Muscle of leg (tissue), 11 donors: Measurements from ENCODE around the gene SOD2. TPM values are rescaled to one million over a fixed set of nuclear protein-coding genes. Genes with fewer than 3 reads are reported as not detected.
"Not testable (repeated sequence)": the region's sequence is repeated elsewhere in the genome, so short reads cannot be mapped to it uniquely, and the experiment has no call there.

Experiments used
- DNase-seq: peaks from one replicate; pipeline ENCODE4 v3.0.0; 2013
- H3K27ac ChIP-seq: one replicate; pipeline ENCODE4 v1.5.1; 2013; ENCODE audit warnings: mild to moderate bottlenecking, low read length, control low read depth
- H3K27me3 ChIP-seq: one replicate; pipeline ENCODE4 v1.6.1; 2013; ENCODE audit warnings: low read length; ENCODE audit not compliant: control insufficient read depth, insufficient read depth
- H3K36me3 ChIP-seq: one replicate; pipeline ENCODE4 v1.6.1; 2013; ENCODE audit warnings: low read length; ENCODE audit not compliant: control insufficient read depth, insufficient read depth
- H3K4me1 ChIP-seq: one replicate; pipeline ENCODE4 v1.6.1; 2013; ENCODE audit warnings: low read length; ENCODE audit not compliant: control insufficient read depth, insufficient read depth
- H3K4me3 ChIP-seq: one replicate; pipeline ENCODE4 v1.5.1; 2013; ENCODE audit warnings: low read length, control low read depth
- H3K9me3 ChIP-seq: replicated peaks from 2 replicates; pipeline ENCODE4 v1.6.1; 2013; ENCODE audit warnings: low read depth, low read length; ENCODE audit not compliant: control insufficient read depth
- WGBS: methylation state at CpG from one replicate; pipeline ENCODE4 v1.1.5; 2013; ENCODE audit warnings: missing lambda C conversion rate; ENCODE audit not compliant: insufficient coverage; 5-methylcytosine and 5-hydroxymethylcytosine counted together
- polyA plus RNA-seq, 8 donors: library from polyadenylated mRNA; unstranded; fragments of 120-200 nt; gene quantifications; one replicate each; pipeline versions ENCODE4 v1.2.1 to v1.2.3, GENCODE V29; 2013; ENCODE audit warnings: inconsistent platforms in 1 of 8, low replicate concordance in 1 of 8; ENCODE audit not compliant: insufficient read length in 8 of 8, insufficient read depth in 1 of 8
- total RNA-seq: library from RNA; stranded (reverse); fragments of 120-200 nt; gene quantifications from one replicate; pipeline ENCODE4 v1.2.4, GENCODE V29; 2013

Gene SOD2
- total and polyA plus RNA-seq, 9 donors, result 69.9 to 113 (median 89.3) TPM

DNA sequence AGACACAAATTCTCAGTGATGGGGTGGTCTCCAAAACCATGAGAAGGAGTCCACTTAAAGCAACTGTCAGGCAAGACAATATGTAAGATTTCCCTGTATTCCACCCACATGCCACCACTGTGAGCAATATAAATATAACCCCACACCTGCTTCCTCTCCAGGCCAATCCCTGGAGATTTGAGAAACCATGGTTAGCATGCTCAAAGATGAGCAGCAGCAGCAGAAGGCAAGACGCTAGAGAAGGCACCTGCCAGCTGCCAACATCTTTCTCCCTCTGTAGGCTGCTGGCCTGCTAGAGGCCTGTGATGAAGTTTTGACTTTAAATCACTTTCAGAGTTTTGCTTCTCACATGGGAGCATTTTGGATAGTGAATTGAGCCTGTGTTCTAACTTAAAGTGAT is 7.9 kb upstream of the SOD2 start:
- no peaks in the 10 kb centered on the region for H3K36me3 ChIP-seq
- no peak overlapping the region for H3K4me3 ChIP-seq
- H3K4me1 ChIP-seq, result peaks cover 5% of the 10 kb centered on the region
- H3K27me3 ChIP-seq, result no peaks in the 10 kb centered on the region
- peak overlapping the region; percentile 9 for H3K27ac ChIP-seq
- DNase-seq, result peak; percentile 26
- WGBS, result no CpG with 5 or more reads among the region's 1 CpG
- H3K9me3 ChIP-seq, result no peaks in the 10 kb centered on the region

DNA sequence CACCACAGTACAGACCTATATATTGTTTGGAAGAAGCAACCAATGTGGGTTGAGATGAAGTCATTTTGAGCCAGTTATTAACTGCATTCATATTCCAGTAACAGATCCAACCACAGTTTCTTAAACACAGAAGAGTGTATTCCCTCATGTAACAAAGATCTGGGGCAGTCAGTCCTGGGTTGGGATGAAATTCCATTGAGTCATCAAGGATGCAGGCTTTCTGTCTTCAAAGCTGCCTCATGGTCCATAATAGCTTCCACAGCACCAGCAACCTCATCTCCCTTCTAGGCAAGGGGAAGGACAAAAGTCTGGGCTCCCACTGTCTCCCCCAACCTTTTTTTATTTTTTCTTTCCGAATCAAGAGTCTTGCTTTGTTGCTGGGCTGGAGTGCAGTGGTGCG is 2.9 kb upstream of the SOD2 start:
- Histone ChIP-seq H3K9me3 (no peaks in the 10 kb centered on the region), H3K36me3 (peaks cover 3% of the 10 kb centered on the region), H3K4me3 (no peak overlapping the region), H3K4me1 (peaks cover 23% of the 10 kb centered on the region), H3K27ac (no peak overlapping the region), H3K27me3 (no peaks in the 10 kb centered on the region)
- no peak for DNase-seq
- no CpG with 5 or more reads among the region's 2 CpGs for WGBS

DNA sequence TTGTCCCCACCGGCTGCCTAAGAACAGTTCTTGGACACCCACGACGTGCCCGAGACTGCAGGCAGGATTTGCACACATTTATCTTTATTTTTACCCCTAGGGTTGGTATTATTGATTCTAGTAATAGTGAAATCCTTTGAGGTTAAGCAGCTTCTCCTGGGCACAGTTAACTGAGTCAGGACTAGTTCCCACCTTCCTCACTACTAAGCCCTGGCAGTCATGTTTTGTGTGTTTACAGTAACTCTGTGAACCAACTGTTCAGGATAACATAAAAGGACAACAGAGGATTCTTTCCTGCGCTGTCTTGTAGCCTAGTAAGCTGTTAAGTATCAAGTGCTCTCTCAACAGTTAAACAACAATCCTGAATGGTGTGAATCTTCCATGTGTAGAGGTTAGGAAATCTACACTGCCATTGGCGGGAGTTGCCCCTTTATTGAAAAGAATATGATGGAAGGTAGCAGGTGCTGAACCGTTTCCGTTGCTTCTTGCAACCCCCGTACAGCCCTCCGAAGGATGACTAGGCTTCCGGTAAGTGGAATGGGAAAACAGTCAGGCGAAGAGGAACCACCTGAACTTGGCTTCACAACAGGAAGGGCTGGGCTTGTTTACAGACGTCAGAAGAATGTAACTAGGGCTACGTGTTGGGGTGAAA is 979 bp upstream of the SOD2 start:
- Histone ChIP-seq H3K4me1 (peaks cover 21% of the 10 kb centered on the region), H3K36me3 (peaks cover 9% of the 10 kb centered on the region)
- WGBS, result 20% methylated on average over 1 of the region's 14 CpGs

DNA sequence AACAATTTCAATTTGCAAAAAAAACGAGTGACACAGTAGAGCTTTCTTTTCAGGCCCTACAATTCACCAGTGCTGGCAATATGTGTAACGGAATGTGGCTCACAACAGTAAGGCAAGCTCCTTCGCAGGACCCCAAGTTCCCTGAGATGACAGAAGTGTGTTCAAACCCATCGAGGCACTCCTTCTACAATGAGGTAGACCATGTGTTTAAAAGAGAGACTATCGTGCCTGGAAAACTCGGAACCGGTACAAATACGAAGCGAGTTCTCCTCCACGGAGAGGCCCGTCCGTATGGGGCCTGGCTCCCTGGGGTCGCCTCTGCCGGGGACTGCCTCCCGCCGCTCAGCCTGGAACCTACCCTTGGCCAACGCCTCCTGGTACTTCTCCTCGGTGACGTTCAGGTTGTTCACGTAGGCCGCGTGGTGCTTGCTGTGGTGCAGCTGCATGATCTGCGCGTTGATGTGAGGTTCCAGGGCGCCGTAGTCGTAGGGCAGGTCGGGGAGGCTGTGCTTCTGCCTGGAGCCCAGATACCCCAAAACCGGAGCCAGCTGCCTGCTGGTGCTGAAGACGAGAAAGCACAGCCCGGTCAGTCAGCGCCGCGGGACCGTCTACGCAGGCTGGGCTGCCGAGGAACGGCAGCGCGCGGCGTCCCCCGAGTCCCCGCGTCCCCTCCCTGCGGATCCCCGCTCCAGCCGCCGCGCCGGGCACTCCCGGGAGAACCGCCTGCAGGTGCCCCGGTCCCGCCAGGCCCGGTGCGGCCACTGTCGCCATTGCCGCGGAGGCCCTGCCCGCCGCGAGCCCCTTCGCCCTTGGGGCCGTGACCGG is 526 bp downstream of the SOD2 start:
- whole genome bisulfite sequencing, result 1% methylated on average over 61 of the region's 66 CpGs
- no peaks in the 10 kb centered on the region for H3K27me3 ChIP-seq
- H3K4me1 ChIP-seq, result peaks cover 21% of the 10 kb centered on the region
- H3K9me3 ChIP-seq, result no peaks in the 10 kb centered on the region
- peak overlapping the region; percentile 93 for H3K27ac ChIP-seq
- peaks cover 20% of the 10 kb centered on the region for H3K36me3 ChIP-seq
- peak overlapping the region; percentile 65 for H3K4me3 ChIP-seq
- DNase-seq, result peak; percentile 53

More for the DNA sequence above, 979 bp upstream of the SOD2 start:
- Histone ChIP-seq H3K4me3 (peak overlapping the region; percentile 65), H3K27me3 (no peaks in the 10 kb centered on the region), H3K27ac (peak overlapping the region; percentile 93), H3K9me3 (no peaks in the 10 kb centered on the region)
- DNase-seq, result peak; percentile 74

DNA sequence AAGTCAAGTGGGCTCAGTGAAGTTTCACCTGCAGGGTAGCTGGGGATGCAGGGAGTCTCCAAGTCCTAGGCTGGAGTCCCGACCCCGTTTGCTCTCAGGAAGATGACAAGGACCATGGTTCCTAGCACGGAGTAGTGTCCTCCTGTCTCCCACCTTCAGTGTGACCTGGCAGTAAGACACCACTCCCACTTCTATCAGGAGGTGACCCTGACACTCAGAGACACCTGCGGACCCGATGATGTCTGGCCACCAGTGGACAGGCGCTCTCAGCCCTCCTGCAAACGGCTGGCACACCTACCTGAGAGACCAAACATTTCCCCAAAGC is 1.1 kb downstream of the SOD2 start:
- Histone ChIP-seq H3K4me1 (peaks cover 21% of the 10 kb centered on the region), H3K27ac (peak overlapping the region; percentile 93), H3K4me3 (peak overlapping the region; percentile 65), H3K27me3 (no peaks in the 10 kb centered on the region), H3K9me3 (no peaks in the 10 kb centered on the region), H3K36me3 (peaks cover 26% of the 10 kb centered on the region)
- no peak for DNase-seq
- WGBS, result 44% methylated on average over 7 of the region's 7 CpGs

DNA sequence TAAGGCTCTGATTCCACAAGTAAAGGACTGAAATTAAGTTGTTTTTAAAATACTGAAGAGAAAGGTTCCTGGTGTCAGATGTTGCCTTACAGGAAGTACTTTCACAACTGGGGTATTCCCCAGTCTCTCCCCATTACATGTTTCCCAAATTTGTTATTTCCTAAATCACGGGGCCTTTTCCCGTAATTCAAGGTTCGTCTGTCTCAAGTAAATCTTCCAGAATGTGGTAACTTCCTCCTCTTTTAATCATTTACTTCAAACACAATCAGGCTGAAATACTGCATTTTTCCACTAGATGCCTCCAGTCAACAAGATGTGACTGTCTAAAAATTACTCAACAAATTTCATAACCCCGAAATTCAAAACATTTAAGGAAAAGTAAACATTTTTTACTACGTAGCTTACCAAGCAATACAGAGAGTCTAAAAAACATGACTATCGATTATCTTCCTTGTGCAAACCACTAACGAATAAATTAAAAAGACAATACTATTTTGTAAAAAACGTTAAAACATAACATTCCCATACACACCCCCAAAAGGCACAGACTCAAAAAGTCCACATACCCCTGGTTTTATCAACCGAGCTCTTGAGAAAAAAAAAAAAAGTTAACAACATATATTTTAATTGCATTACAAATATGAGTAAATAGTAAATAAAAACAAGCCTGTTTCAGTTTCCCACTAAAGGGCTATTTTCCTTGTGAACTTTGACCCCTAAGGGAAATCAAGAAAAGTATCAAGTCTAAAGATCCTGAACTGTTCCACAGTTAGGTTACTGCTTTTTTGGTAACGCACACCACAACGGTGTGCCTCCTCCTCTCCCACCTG is 1.7 kb downstream of the SOD2 start:
- peak overlapping the region; percentile 0 for H3K27ac ChIP-seq
- H3K36me3 ChIP-seq, result peaks cover 30% of the 10 kb centered on the region
- no peaks in the 10 kb centered on the region for H3K9me3 ChIP-seq
- H3K4me1 ChIP-seq, result peaks cover 21% of the 10 kb centered on the region
- H3K27me3 ChIP-seq, result no peaks in the 10 kb centered on the region
- peak overlapping the region; percentile 65 for H3K4me3 ChIP-seq
- WGBS, result 29% methylated on average over 6 of the region's 11 CpGs
- DNase-seq, result peak; percentile 87

DNA sequence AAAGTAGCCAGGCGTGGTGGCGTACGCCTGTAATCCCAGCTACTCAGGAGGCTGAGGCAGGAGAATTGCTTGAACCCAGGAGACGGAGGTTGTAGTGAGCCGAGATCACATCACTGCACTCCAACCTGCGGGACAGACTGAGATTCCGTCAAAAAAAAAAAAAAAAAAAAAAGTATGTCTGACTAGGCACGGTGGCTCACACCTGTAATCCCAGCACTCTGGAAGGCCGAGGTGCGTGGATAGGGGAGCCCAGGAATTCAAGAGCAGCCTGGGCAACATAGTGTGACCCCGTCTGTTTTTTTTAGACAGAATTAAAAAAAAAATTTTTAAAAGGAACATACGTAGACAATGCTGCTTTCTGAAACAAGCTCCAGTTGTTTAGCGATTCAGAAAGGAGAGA is 2.9 kb downstream of the SOD2 start:
- not testable (repeated sequence) for DNase-seq, H3K9me3 ChIP-seq, H3K27ac ChIP-seq, H3K27me3 ChIP-seq, H3K4me3 ChIP-seq
- Histone ChIP-seq H3K4me1 (peaks cover 21% of the 10 kb centered on the region), H3K36me3 (peaks cover 38% of the 10 kb centered on the region)
- WGBS, result 95% methylated on average over 4 of the region's 13 CpGs

DNA sequence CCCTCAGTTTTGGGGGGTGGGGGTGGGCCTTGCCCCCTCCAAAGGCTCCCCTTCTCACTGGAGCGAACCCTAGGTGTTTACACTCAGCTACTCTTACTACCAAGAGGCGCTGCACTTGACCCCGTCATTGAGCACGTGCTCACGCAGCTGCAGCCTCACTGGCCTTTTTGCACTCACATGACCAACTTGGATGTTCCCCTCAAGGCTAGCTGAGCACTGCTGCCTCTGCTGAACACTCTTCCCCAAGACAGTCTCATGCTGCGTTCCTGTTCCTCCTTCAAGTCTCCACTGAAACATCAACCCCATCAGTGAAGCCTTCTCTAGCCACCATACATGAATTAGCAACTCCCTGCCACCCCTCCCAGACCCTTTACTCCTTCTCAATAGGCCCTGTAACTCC is 4.0 kb downstream of the SOD2 start:
- Histone ChIP-seq H3K9me3 (no peaks in the 10 kb centered on the region), H3K4me1 (peaks cover 13% of the 10 kb centered on the region), H3K27me3 (no peaks in the 10 kb centered on the region), H3K36me3 (peaks cover 41% of the 10 kb centered on the region), H3K4me3 (no peak overlapping the region), H3K27ac (no peak overlapping the region)
- no peak for DNase-seq
- 75% methylated on average over 6 of the region's 6 CpGs for WGBS

DNA sequence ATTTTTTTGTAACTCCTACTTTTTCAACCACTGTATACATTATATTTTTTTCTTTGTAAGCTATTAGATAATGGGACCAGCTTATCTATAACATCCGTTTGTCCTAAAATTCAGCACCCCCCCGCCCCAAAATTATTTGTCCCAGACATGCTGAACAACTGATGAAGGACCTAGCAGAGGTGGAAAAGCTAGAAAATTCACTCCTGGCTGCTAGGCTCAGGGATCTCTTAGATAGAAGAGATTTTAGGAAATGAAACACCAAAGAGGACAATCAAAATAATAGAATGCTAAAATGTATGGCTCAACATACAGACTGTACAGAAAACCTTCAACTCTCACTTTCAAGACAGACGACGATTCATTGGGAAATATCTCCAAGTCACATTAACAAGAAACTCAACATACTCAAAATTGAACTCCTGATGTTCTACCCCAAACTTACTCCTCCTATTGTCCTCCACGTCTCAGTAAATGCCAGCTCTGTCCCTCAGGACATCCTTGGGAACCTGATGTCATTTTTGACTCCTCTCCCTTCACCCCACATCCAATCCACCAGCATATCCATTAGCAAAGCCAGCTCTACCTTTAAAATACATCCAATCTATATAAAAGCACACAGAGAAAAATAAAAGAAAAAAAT is 4.7 kb downstream of the SOD2 start:
- WGBS, result 83% methylated on average over 3 of the region's 5 CpGs
- no peaks in the 10 kb centered on the region for H3K27me3 ChIP-seq
- H3K27ac ChIP-seq, result no peak overlapping the region
- H3K36me3 ChIP-seq, result peaks cover 46% of the 10 kb centered on the region
- DNase-seq, result no peak
- no peaks in the 10 kb centered on the region for H3K9me3 ChIP-seq
- H3K4me1 ChIP-seq, result peaks cover 9% of the 10 kb centered on the region
- H3K4me3 ChIP-seq, result no peak overlapping the region
